Psoas muscle (tissue), 8 donors: Measurements from ENCODE around the gene ZMAT3. TPM values are rescaled to one million over a fixed set of nuclear protein-coding genes. Genes with fewer than 3 reads are reported as not detected.

ENCODE experiments used
- ATAC-seq, 4 donors: fragments of 200-7000 bp; cut with Tn5 transposase; one replicate each; pipeline ENCODE4 v1.9.1; 2020; ENCODE audit warnings: moderate library complexity in 3 of 4, mild to moderate bottlenecking in 2 of 4
- DNase-seq, 2 donors: peaks; one replicate each; pipeline ENCODE4 v3.0.0-alpha.2; 2020
- H3K27ac ChIP-seq: fragments of 200-600 bp; one replicate; pipeline ENCODE4 v1.8.0; 2022
- H3K27me3 ChIP-seq, 3 donors: fragments of 200-600 bp in 1 of 3; one replicate each; pipeline versions ENCODE4 v1.6.1 to v1.8.0; 2013 to 2022; ENCODE audit warnings: low read length in 2 of 3, mild to moderate bottlenecking in 2 of 3, moderate library complexity in 1 of 3; ENCODE audit not compliant: insufficient read depth in 3 of 3
- H3K36me3 ChIP-seq, 2 donors: fragments of 200-600 bp in 1 of 2; one replicate each; pipeline versions ENCODE4 v1.6.1 to v1.8.0; 2013 to 2022; ENCODE audit warnings: low read depth in 1 of 2, mild to moderate bottlenecking in 1 of 2, moderate library complexity in 1 of 2; ENCODE audit not compliant: insufficient read depth in 1 of 2
- H3K4me1 ChIP-seq: fragments of 200-600 bp; one replicate; pipeline ENCODE4 v1.8.0; 2022
- H3K4me3 ChIP-seq: fragments of 200-600 bp; one replicate; pipeline ENCODE4 v1.8.0; 2022; ENCODE audit warnings: mild to moderate bottlenecking
- H3K9me3 ChIP-seq: fragments of 200-600 bp; one replicate; pipeline ENCODE4 v1.8.0; 2022
- WGBS, 3 donors: extraction: QIAGEN DNeasy Blood & Tissue Kit; methylation state at CpG; one replicate each; pipeline versions ENCODE4 v1.1.6 to v1.1.7; 2013; 5-methylcytosine and 5-hydroxymethylcytosine counted together
- intact Hi-C, 2 donors: fragments of 100-400 bp; cut with DNase I; formaldehyde crosslinking; loops; one replicate each; pipeline versions ENCODE4 v1.11.0 to v1.14.2; 2022
- polyA plus RNA-seq, 3 donors: library from polyadenylated mRNA; stranded (reverse); fragments of 200-250 nt; gene quantifications; one replicate each; pipeline ENCODE4 v1.2.3, GENCODE V29; 2013
- total RNA-seq, 4 donors: library from RNA; stranded (reverse); fragmentation: NEBNext Ultra II Directional in 2 of 4; extraction: Animal tissue kit (Norgen Biotek cat#: 25700) in 2 of 4; gene quantifications; one replicate each; pipeline versions ENCODE4 v1.2.1 to v1.2.4, GENCODE V29; 2021 to 2023
- TF ChIP-seq, protein P1 (sequence below): fragments of 200-600 bp; IDR thresholded peaks from one replicate; pipeline ENCODE4 v1.8.0; 2022; ENCODE audit warnings: antibody characterized with exemption
- donor health status: healthy with polysubstance abuse.
- donor health status: DM: no; HTN: no; CAD: no; lungs with moderate emphysema.
- donor health status: Bipolar disorder and iron deficiency.
- donor health status: healthy.
- donor health status: DM: yes; HTN: yes; CAD: no.
- donor health status: DM: no; HTN: no; CAD: no.
- donor health status: DM: no; HTN: no; CAD: no.
- donor health status: DM: yes; HTN: yes; CAD: no.

ZMAT3 gene
- total and polyA plus RNA-seq, 7 donors: 2.0 to 12.7 (median 6.7) TPM

- Histone ChIP-seq H3K27ac (no peak overlapping the region), H3K4me3 (no peak overlapping the region), H3K27me3 (no peaks in the 10 kb centered on the region), H3K36me3 (peaks cover 0 to 9% of the 10 kb centered on the region in 2 donors), H3K9me3 (no peaks in the 10 kb centered on the region), H3K4me1 (no peaks in the 10 kb centered on the region)
- TF ChIP-seq, protein P1, sequence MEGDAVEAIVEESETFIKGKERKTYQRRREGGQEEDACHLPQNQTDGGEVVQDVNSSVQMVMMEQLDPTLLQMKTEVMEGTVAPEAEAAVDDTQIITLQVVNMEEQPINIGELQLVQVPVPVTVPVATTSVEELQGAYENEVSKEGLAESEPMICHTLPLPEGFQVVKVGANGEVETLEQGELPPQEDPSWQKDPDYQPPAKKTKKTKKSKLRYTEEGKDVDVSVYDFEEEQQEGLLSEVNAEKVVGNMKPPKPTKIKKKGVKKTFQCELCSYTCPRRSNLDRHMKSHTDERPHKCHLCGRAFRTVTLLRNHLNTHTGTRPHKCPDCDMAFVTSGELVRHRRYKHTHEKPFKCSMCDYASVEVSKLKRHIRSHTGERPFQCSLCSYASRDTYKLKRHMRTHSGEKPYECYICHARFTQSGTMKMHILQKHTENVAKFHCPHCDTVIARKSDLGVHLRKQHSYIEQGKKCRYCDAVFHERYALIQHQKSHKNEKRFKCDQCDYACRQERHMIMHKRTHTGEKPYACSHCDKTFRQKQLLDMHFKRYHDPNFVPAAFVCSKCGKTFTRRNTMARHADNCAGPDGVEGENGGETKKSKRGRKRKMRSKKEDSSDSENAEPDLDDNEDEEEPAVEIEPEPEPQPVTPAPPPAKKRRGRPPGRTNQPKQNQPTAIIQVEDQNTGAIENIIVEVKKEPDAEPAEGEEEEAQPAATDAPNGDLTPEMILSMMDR: no peak
- DNase-seq (no peak), ATAC-seq (no peak)
- intact Hi-C loops: no loop called here
- 62 to 75% (median 64%) methylated on average over 4 of the region's 4 CpGs for WGBS, 3 donors
Observed at GRCh38 chr3:179021119-179021903, 50.3 kb downstream of the ZMAT3 start.

- TF ChIP-seq, protein P1: no peak
- Histone ChIP-seq H3K4me1 (no peaks in the 10 kb centered on the region), H3K27me3 (no peaks in the 10 kb centered on the region), H3K27ac (peak overlapping the region; percentile 10), H3K36me3 (peaks cover 0 to 7% of the 10 kb centered on the region in 2 donors), H3K4me3 (no peak overlapping the region), H3K9me3 (no peaks in the 10 kb centered on the region)
- DNase-seq (no peak), ATAC-seq (peak in 2 of 4 donors; percentile 27 to 58)
- intact Hi-C loops: no loop called here
- WGBS, 3 donors: 13 to 29% (median 21%) methylated on average over 4 of the region's 4 CpGs
Observed at GRCh38 chr3:179020112-179020511, 51.5 kb downstream of the ZMAT3 start.

DNA sequence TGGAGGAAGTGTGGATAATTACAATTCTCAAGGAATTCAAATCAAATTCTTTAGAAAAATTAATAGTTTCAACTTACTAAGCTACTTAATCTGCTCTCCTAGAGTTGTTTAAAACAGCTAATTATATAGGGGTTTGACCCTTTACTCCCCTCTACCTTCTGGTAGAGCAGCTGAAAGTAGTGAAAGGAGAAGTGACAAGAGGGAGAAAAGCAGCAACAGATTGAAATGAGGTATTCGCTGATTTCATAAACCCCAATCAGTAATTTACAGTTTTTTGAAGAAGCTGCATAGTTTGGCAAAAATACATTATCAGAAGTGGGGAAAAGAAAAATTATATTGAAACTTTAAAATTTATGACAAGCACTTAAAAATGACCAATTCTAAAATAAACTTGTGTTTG is 52.8 kb downstream of the ZMAT3 start:
- 89 to 94% (median 91%) methylated on average over 1 of the region's 1 CpG for WGBS, 3 donors
- H3K4me3 ChIP-seq: no peak overlapping the region
- no peak overlapping the region for H3K27ac ChIP-seq
- DNase-seq (no peak), ATAC-seq (no peak)
- TF ChIP-seq, protein P1: no peak
- H3K36me3 ChIP-seq: no peaks in the 10 kb centered on the region
- H3K9me3 ChIP-seq: no peaks in the 10 kb centered on the region
- intact Hi-C loops: loop anchor here (5.0 to 10.0 kb wide), 3 partner anchors 128 to 546 kb away; partner anchors contain the start of genes ACTL6A (in 1 of the 2) and PIK3CA (in 1 of the 2)
- no peaks in the 10 kb centered on the region for H3K4me1 ChIP-seq
- H3K27me3 ChIP-seq: no peaks in the 10 kb centered on the region

GRCh38 chr3:179016979-179017670 is 54.5 kb downstream of the ZMAT3 start:
- TF ChIP-seq, protein P1: no peak
- intact Hi-C loops: loop anchor here (5.0 to 10.0 kb wide), 3 partner anchors 130 to 548 kb away; partner anchors contain the start of genes ACTL6A (in 1 of the 2) and PIK3CA (in 1 of the 2)
- ATAC-seq (no peak), DNase-seq (no peak)
- Histone ChIP-seq H3K27me3 (no peaks in the 10 kb centered on the region), H3K36me3 (no peaks in the 10 kb centered on the region), H3K27ac (no peak overlapping the region), H3K9me3 (no peaks in the 10 kb centered on the region), H3K4me3 (no peak overlapping the region), H3K4me1 (no peaks in the 10 kb centered on the region)
- 78 to 85% (median 83%) methylated on average over 9 of the region's 9 CpGs for WGBS, 3 donors
